Glutamatergic neuron (in vitro differentiated cells): ENCODE measurements around the gene KRTAP29-1. TPM values are rescaled to one million over a fixed set of nuclear protein-coding genes. Genes with fewer than 3 reads are reported as not detected.
"Not testable (repeated sequence)": the region's sequence is repeated elsewhere in the genome, so short reads cannot be mapped to it uniquely, and the experiment has no call there.

Experiments
- DNase-seq: peaks from one replicate; pipeline ENCODE4 v3.0.0; 2022
- H3K27ac Mint-ChIP-seq: one replicate; pipeline ENCODE4 v1.8.0; 2020; ENCODE audit warnings: mild to moderate bottlenecking, mixed read lengths, inconsistent platforms; ENCODE audit not compliant: unreplicated experiment
- H3K27me3 Mint-ChIP-seq: one replicate; pipeline ENCODE4 v1.8.0; 2020; ENCODE audit warnings: mild to moderate bottlenecking, moderate library complexity, mixed read lengths, inconsistent platforms; ENCODE audit not compliant: unreplicated experiment
- H3K36me3 Mint-ChIP-seq: one replicate; pipeline ENCODE4 v1.8.0; 2020; ENCODE audit warnings: mild to moderate bottlenecking, mixed read lengths, inconsistent platforms; ENCODE audit not compliant: unreplicated experiment
- H3K4me1 Mint-ChIP-seq: one replicate; pipeline ENCODE4 v1.8.0; 2020; ENCODE audit warnings: mild to moderate bottlenecking, low read depth, mixed read lengths, inconsistent platforms; ENCODE audit not compliant: unreplicated experiment
- H3K4me3 Mint-ChIP-seq: one replicate; pipeline ENCODE4 v1.8.0; 2020; ENCODE audit warnings: mild to moderate bottlenecking, mixed read lengths, inconsistent platforms; ENCODE audit not compliant: unreplicated experiment
- H3K9me3 Mint-ChIP-seq: one replicate; pipeline ENCODE4 v1.8.0; 2020; ENCODE audit warnings: mild to moderate bottlenecking, moderate library complexity, mixed read lengths, inconsistent platforms; ENCODE audit not compliant: unreplicated experiment
- total RNA-seq: library from RNA; stranded (reverse); fragmentation: NEBNext Ultra II Directional; extraction: Animal tissue kit (Norgen Biotek cat#: 25700); gene quantifications from one replicate; pipeline ENCODE4 v1.2.1, GENCODE V29; 2021; ENCODE audit not compliant: unreplicated experiment
- TF ChIP-seq, protein P1 (sequence below): fragments of 200-600 bp; sonication (generic); IDR thresholded peaks from one replicate; pipeline ENCODE4 v1.5.0; 2021; ENCODE audit not compliant: partially characterized antibody, unreplicated experiment

KRTAP29-1 gene
- total RNA-seq, 1 donor from 2014 or later = not detected

DNA sequence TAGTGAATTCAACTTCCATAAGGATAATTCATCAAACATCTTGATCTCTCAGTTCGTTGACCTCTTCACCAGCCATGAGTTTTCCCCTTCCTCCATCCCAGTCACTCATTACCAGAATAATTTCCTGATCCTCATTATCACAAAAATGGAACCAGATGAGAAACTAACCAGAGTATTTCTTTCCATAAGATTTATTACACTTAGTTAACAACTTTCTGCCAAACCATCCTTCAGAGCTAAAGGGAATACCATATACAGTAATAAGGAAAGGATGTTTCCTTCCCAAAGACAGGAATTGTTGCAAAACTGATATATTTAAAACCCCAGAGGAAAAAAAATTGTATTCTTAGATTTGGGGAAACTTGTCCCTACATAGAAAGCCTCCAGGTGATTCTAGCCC lies 8.6 kb downstream of the KRTAP29-1 start:
- TF ChIP-seq, protein P1, sequence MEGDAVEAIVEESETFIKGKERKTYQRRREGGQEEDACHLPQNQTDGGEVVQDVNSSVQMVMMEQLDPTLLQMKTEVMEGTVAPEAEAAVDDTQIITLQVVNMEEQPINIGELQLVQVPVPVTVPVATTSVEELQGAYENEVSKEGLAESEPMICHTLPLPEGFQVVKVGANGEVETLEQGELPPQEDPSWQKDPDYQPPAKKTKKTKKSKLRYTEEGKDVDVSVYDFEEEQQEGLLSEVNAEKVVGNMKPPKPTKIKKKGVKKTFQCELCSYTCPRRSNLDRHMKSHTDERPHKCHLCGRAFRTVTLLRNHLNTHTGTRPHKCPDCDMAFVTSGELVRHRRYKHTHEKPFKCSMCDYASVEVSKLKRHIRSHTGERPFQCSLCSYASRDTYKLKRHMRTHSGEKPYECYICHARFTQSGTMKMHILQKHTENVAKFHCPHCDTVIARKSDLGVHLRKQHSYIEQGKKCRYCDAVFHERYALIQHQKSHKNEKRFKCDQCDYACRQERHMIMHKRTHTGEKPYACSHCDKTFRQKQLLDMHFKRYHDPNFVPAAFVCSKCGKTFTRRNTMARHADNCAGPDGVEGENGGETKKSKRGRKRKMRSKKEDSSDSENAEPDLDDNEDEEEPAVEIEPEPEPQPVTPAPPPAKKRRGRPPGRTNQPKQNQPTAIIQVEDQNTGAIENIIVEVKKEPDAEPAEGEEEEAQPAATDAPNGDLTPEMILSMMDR = no peak
- Mint-ChIP-seq H3K9me3 (peaks cover 2% of the 10 kb centered on the region), H3K4me3 (no peak overlapping the region), H3K27me3 (no peaks in the 10 kb centered on the region), H3K27ac (no peak overlapping the region), H3K36me3 (no peaks in the 10 kb centered on the region), H3K4me1 (no peaks in the 10 kb centered on the region)
- no peak for DNase-seq

DNA sequence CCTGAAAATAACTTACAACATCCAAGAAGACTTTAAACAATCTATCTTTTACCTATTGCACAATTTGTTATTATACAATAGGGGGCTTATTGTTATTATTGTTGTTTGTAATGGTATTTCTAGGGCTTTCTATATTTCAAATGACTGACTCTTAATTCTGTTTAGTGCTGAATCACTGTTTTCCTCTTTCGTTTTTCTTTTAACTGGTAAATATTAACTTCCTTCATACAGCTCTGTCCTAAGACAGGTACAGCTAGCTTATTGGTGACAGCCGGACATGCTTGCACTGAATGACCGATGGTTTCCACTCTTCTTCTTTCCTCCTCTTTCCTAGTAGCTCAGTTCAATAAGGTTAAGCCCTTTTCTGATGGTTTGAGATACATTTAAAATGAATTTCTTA lies 15.6 kb downstream of the KRTAP29-1 start:
- no peaks in the 10 kb centered on the region for H3K36me3 Mint-ChIP-seq
- no peak overlapping the region for H3K27ac Mint-ChIP-seq
- no peaks in the 10 kb centered on the region for H3K27me3 Mint-ChIP-seq
- TF ChIP-seq, protein P1 = no peak
- no peak for DNase-seq
- H3K4me1 Mint-ChIP-seq = no peaks in the 10 kb centered on the region
- H3K9me3 Mint-ChIP-seq = no peaks in the 10 kb centered on the region
- no peak overlapping the region for H3K4me3 Mint-ChIP-seq

DNA sequence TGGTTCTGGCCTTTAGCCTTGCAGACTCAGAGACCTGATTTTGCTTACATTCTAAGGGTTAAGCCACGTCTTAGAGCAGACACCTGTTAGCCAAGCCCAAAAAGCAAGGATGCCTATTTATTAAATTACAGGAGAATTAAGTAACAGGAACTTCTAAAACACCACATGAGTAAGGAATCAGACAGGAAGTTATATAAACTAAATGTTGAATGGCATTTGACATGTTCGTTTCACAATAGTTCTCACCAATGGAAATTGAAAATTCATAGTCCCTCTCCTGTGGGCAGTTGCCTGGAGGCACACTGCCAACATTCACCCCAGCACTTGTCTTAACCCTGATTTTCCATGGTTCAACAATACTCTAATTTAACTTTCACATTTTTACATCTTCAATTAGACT lies 18.1 kb downstream of the KRTAP29-1 start:
- Mint-ChIP-seq H3K36me3 (peaks cover under 1% of the 10 kb centered on the region), H3K4me1 (no peaks in the 10 kb centered on the region), H3K4me3 (no peak overlapping the region), H3K27me3 (no peaks in the 10 kb centered on the region), H3K27ac (no peak overlapping the region), H3K9me3 (no peaks in the 10 kb centered on the region)
- DNase-seq = no peak
- TF ChIP-seq, protein P1 = no peak

DNA sequence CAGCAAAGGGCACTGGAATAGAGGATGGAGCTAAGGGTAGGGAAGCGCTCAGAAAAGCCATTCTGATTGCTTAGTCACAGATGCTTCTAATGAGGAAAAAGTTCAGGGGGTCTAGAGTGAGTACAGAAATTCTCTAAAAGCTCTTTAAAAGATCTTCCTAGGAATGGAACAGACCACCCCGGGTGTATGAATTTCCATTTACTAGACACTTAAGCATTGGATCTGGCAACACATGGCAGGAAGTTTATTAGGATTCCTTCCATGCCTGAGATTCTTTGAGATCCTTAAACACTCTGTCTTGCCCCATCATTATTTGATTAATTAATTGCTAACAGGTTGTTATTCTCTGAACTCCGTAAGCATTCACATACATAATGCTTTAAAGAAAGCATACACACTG lies 18.6 kb downstream of the KRTAP29-1 start:
- Mint-ChIP-seq H3K36me3 (peaks cover 6% of the 10 kb centered on the region), H3K27me3 (no peaks in the 10 kb centered on the region), H3K27ac (no peak overlapping the region), H3K4me3 (no peak overlapping the region), H3K9me3 (no peaks in the 10 kb centered on the region), H3K4me1 (no peaks in the 10 kb centered on the region)
- TF ChIP-seq, protein P1 = no peak
- DNase-seq = no peak

- peaks cover 4% of the 10 kb centered on the region for H3K27me3 Mint-ChIP-seq
- no peak overlapping the region for H3K4me3 Mint-ChIP-seq
- H3K27ac Mint-ChIP-seq = no peak overlapping the region
- DNase-seq = no peak
- no peaks in the 10 kb centered on the region for H3K4me1 Mint-ChIP-seq
- TF ChIP-seq, protein P1 = no peak
- peaks cover 7% of the 10 kb centered on the region for H3K36me3 Mint-ChIP-seq
- H3K9me3 Mint-ChIP-seq = no peaks in the 10 kb centered on the region
Measured at GRCh38 chr17:41278176-41278955, 24.3 kb downstream of the KRTAP29-1 start.

DNA sequence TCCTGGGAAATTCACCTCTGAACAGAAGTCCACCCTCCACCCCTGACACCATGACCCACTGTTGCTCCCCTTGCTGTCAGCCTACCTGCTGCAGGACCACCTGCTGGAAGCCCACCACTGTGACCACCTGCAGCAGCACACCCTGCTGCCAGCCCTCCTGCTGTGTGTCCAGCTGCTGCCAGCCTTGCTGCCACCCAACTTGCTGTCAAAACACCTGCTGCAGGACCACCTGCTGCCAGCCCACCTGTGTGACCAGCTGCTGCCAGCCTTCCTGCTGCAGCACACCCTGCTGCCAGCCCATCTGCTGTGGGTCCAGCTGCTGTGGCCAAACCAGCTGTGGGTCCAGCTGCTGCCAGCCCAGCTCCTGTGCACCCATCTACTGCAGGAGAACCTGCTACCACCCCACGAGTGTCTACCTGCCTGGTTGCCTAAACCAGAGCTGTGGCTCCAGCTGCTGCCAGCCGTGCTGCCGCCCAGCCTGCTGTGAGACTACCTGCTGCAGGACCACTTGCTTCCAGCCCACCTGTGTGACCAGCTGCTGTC lies 26.9 kb downstream of the KRTAP29-1 start, which contains the start of gene KRTAP9-7:
TSS of gene KRTAP9-7 (plus strand) at position 51 of the 543 bp plus-strand sequence. CDS start at position 51, 0 bp downstream.
- not testable (repeated sequence) for H3K27me3 Mint-ChIP-seq, H3K9me3 Mint-ChIP-seq, H3K36me3 Mint-ChIP-seq, DNase-seq, H3K4me1 Mint-ChIP-seq, H3K4me3 Mint-ChIP-seq
- H3K27ac Mint-ChIP-seq = peak within 1 kb of the TSS; percentile 43
